Ascending aorta (tissue), 2 donors: ENCODE measurements around the gene ELOVL2. TPM values are rescaled to one million over a fixed set of nuclear protein-coding genes. Genes with fewer than 3 reads are reported as not detected.

Source experiments
- DNase-seq, 2 donors: peaks; one replicate each; pipeline ENCODE4 v3.0.0-alpha.2; 2019; ENCODE audit warnings: low spot score in 2 of 2
- H3K27ac ChIP-seq, 2 donors: fragments of 200-600 bp; sonication (generic); one replicate each; pipeline ENCODE4 v1.5.1; 2016 to 2017; ENCODE audit warnings: mild to moderate bottlenecking in 1 of 2
- H3K27me3 ChIP-seq: fragments of 200-600 bp; sonication (generic); one replicate; pipeline ENCODE4 v1.5.1; 2017
- H3K36me3 ChIP-seq, 2 donors: fragments of 200-600 bp; sonication (generic); one replicate each; pipeline ENCODE4 v1.5.1; 2016
- H3K4me1 ChIP-seq, 2 donors: fragments of 200-600 bp; sonication (generic); one replicate each; pipeline ENCODE4 v1.5.1; 2016 to 2017; ENCODE audit warnings: mild to moderate bottlenecking in 1 of 2
- H3K4me3 ChIP-seq, 2 donors: fragments of 200-600 bp; sonication (generic); one replicate each; pipeline ENCODE4 v1.5.1; 2016 to 2017; ENCODE audit warnings: mild to moderate bottlenecking in 1 of 2
- H3K9me3 ChIP-seq, 2 donors: fragments of 200-600 bp; sonication (generic); one replicate each; pipeline ENCODE4 v1.5.1; 2016
- intact Hi-C: fragments of 100-400 bp; cut with DNase I; formaldehyde crosslinking; loops from one replicate; pipeline ENCODE4 v1.15.1; 2023
- total RNA-seq: library from RNA; depleted of rRNA; stranded (reverse); fragments of >200 nt; gene quantifications from one replicate; pipeline ENCODE4 v1.1.0, GENCODE V29; 2016
- TF ChIP-seq, protein P1 (sequence below), 3 experiments: fragments of 200-600 bp in 2 of 3; fragments of 450-650 bp in 1 of 3; sonication (generic) in 2 of 3; IDR thresholded peaks; one replicate each; pipeline ENCODE4 v1.5.1; 2016 to 2019; ENCODE audit warnings: antibody characterized with exemption in 3 of 3, mild to moderate bottlenecking in 1 of 3, moderate library complexity in 1 of 3

The ELOVL2 gene
- total RNA-seq, 1 donor from 2014 or later = 0.11 TPM

DNA sequence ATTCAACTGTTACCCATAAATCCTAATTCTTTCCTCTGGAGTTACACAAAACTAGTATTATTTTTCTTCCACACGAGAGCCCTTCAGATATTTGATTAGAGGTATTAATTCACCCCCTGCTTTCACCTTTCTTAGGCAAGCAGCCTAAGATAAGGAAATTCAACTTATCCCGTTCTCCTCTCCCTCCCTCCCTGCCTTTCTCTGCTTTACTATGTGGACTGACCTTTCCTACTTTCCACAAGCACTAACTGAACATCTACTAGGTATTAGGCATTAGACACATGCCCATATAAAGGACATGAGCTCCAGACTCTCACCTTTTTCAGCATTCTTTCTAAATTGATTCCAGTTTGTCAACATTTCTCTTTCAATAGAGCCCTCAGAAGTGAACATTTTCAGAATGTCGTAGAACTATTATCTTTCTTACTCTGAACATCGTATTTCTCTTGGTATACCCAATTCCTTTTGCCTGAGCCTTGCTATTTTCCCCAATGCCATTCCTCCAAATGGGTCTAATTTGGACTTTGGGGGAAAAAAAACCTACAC lies 16.5 kb downstream of the ELOVL2 start:
- no peak for DNase-seq
- H3K36me3 ChIP-seq = no peaks in the 10 kb centered on the region
- TF ChIP-seq, protein P1, sequence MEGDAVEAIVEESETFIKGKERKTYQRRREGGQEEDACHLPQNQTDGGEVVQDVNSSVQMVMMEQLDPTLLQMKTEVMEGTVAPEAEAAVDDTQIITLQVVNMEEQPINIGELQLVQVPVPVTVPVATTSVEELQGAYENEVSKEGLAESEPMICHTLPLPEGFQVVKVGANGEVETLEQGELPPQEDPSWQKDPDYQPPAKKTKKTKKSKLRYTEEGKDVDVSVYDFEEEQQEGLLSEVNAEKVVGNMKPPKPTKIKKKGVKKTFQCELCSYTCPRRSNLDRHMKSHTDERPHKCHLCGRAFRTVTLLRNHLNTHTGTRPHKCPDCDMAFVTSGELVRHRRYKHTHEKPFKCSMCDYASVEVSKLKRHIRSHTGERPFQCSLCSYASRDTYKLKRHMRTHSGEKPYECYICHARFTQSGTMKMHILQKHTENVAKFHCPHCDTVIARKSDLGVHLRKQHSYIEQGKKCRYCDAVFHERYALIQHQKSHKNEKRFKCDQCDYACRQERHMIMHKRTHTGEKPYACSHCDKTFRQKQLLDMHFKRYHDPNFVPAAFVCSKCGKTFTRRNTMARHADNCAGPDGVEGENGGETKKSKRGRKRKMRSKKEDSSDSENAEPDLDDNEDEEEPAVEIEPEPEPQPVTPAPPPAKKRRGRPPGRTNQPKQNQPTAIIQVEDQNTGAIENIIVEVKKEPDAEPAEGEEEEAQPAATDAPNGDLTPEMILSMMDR (IDR thresholded peaks at IDR 0.05) = no peak
- no peak overlapping the region for H3K27ac ChIP-seq
- intact Hi-C loops = no loop called here
- H3K4me3 ChIP-seq = no peak overlapping the region
- H3K9me3 ChIP-seq = no peaks in the 10 kb centered on the region
- H3K4me1 ChIP-seq = no peaks in the 10 kb centered on the region
- no peaks in the 10 kb centered on the region for H3K27me3 ChIP-seq

DNA sequence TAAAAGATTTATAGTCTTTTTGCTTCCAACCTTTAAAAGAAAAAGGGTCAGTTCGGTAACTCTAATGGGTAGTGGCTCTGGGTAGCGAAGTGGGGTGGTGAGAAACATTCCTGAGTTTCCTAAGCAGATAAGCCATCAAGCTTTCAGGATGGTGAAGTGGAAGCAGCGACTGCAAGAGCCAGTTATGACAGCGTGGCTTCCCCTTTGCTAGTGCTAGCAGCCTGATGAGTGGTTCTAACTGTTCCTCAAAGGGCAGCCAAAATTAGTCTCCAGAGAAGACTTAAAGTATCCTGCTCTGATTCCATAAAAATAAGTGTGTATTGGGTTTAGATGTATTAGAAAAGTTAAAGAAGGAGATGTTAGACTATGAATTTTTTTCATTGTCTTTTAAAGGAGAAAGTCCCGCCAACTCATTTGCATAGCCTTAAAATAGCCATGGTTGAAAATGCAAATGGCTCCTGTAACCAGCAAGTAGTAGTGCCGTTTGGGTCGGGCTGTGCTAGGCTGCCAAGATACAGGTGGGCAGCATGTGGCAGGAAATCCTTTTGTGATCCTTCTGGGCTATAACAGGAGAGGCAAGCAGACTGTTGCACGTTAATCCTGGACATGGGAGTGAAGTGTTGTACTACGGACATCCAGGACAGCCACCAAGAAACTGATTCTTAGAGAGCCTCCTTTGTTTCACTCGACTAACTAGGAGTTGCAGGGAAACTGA lies 18.0 kb downstream of the ELOVL2 start:
- H3K4me1 ChIP-seq = no peaks in the 10 kb centered on the region
- H3K27ac ChIP-seq = no peak overlapping the region
- H3K4me3 ChIP-seq = no peak overlapping the region
- no peaks in the 10 kb centered on the region for H3K36me3 ChIP-seq
- H3K27me3 ChIP-seq = no peaks in the 10 kb centered on the region
- DNase-seq = no peak
- intact Hi-C loops = no loop called here
- no peaks in the 10 kb centered on the region for H3K9me3 ChIP-seq
- TF ChIP-seq, protein P1 (IDR thresholded peaks at IDR 0.05) = no peak

DNA sequence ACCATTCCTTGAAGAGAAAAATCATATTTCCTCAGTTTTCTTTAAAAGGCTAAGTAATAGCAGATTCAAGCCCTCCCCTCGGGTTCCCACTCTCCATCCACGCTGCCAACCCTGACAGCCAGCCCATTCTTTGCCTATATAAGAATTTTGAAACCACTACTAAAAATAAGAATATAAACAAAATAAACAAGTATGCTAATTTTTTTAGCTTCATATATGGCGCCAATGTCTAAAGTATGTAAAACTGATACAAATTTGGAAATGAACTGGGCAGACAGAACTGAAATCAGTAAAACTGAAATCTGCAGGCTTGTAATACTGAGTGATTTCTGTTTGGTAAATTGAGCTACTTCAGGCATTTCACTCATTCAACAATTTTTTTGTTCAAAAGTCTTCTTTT lies 19.0 kb downstream of the ELOVL2 start:
- TF ChIP-seq, protein P1 (IDR thresholded peaks at IDR 0.05) = no peak
- intact Hi-C loops = no loop called here

DNA sequence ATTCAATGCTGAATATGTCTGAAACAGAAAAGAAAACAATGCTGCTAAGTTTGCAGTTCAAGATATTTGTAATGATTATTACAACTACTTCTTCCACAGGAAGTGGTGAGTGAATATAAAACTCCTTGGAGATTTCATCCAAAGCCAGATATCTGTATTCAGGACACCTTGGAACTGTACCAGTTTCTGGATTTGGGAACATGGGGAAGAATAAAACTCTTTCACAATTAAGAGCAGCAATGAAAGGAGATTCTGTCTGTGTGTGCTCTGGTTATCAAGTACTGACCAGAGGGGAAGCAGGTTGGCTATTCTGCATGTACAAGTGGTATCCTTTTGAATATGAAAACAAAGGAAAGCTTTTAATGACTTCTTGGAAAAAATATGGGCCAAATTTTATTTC lies 21.1 kb downstream of the ELOVL2 start:
- no peak for DNase-seq
- Histone ChIP-seq H3K4me1 (no peaks in the 10 kb centered on the region), H3K27ac (no peak overlapping the region), H3K36me3 (no peaks in the 10 kb centered on the region), H3K27me3 (no peaks in the 10 kb centered on the region), H3K4me3 (no peak overlapping the region), H3K9me3 (no peaks in the 10 kb centered on the region)
- TF ChIP-seq, protein P1 (IDR thresholded peaks at IDR 0.05) = no peak
- intact Hi-C loops = no loop called here

More for the DNA sequence above, 19.0 kb downstream of the ELOVL2 start:
- DNase-seq = no peak
- H3K4me1 ChIP-seq = no peaks in the 10 kb centered on the region
- H3K4me3 ChIP-seq = no peak overlapping the region
- no peaks in the 10 kb centered on the region for H3K9me3 ChIP-seq
- H3K27ac ChIP-seq = no peak overlapping the region
- H3K27me3 ChIP-seq = no peaks in the 10 kb centered on the region
- no peaks in the 10 kb centered on the region for H3K36me3 ChIP-seq

DNA sequence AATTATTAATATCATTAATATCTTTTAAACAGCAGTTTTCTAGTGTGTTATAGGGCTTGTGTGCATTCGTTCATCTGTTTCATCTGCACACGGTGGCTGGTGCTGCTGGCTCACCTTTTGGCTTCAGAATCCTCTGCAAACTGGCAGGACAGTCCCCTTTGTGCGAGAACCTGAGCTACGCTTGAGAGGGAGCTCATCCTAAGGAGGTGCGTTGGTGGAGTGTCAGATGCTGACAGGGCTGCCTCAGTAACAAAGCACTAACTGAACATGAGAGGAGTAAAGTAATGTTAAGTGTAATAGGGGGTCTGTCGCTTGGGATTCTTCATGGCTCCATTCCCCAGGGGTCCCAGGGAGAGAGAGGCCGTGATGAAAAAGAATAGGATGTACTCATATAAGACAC lies 22.4 kb downstream of the ELOVL2 start:
- no peak overlapping the region for H3K27ac ChIP-seq
- DNase-seq = no peak
- H3K4me3 ChIP-seq = no peak overlapping the region

More for the DNA sequence above, 22.4 kb downstream of the ELOVL2 start:
- Histone ChIP-seq H3K36me3 (no peaks in the 10 kb centered on the region), H3K27me3 (no peaks in the 10 kb centered on the region), H3K4me1 (no peaks in the 10 kb centered on the region), H3K9me3 (no peaks in the 10 kb centered on the region)
- TF ChIP-seq, protein P1 (IDR thresholded peaks at IDR 0.05) = no peak
- intact Hi-C loops = no loop called here
